Lung (tissue), 12 donors: ENCODE results near the gene PHC3. TPM values are rescaled to one million over a fixed set of nuclear protein-coding genes. Genes with fewer than 3 reads are reported as not detected.
"Not testable (repeated sequence)": the region's sequence is repeated elsewhere in the genome, so short reads cannot be mapped to it uniquely, and the experiment has no call there.

Experiments
- ATAC-seq: fragments of 200-7000 bp; cut with Tn5 transposase; one replicate; pipeline ENCODE4 v1.9.1; 2020; ENCODE audit warnings: moderate number of reproducible peaks; ENCODE audit not compliant: insufficient read depth, low FRiP score
- DNase-seq, 3 donors: peaks; one replicate each; pipeline ENCODE4 v3.0.0-alpha.2; 2013 to 2017
- H3K27ac ChIP-seq, 2 donors: one replicate each; pipeline ENCODE4 v1.5.1; 2013; ENCODE audit warnings: mild to moderate bottlenecking in 2 of 2, moderate library complexity in 2 of 2, control low read depth in 1 of 2, inconsistent platforms in 1 of 2, low read depth in 1 of 2, low read length in 1 of 2
- H3K27me3 ChIP-seq, 3 donors: one replicate each; pipeline ENCODE4 v1.5.1; 2013; ENCODE audit warnings: low read length in 2 of 3; ENCODE audit not compliant: control insufficient read depth in 3 of 3, insufficient read depth in 3 of 3
- H3K36me3 ChIP-seq, 4 donors: one replicate each; pipeline ENCODE4 v1.5.1; 2013; ENCODE audit warnings: low read length in 4 of 4, mild to moderate bottlenecking in 1 of 4, moderate library complexity in 1 of 4; ENCODE audit not compliant: control insufficient read depth in 4 of 4, insufficient read depth in 4 of 4
- H3K4me1 ChIP-seq, 5 donors: one replicate each; pipeline ENCODE4 v1.5.1; 2013; ENCODE audit warnings: low read length in 5 of 5, mild to moderate bottlenecking in 2 of 5, moderate library complexity in 1 of 5; ENCODE audit not compliant: control insufficient read depth in 5 of 5, insufficient read depth in 5 of 5
- H3K4me3 ChIP-seq: one replicate; pipeline ENCODE4 v1.5.1; 2013; ENCODE audit warnings: mild to moderate bottlenecking, control low read depth, moderate library complexity
- H3K9ac ChIP-seq, 2 donors: one replicate each; pipeline ENCODE4 v1.5.1; 2013; ENCODE audit warnings: low read length in 2 of 2, control low read depth in 1 of 2; ENCODE audit not compliant: insufficient read depth in 1 of 2
- H3K9me3 ChIP-seq, 4 donors: one replicate each; pipeline ENCODE4 v1.5.1; 2013; ENCODE audit warnings: low read length in 3 of 4, mild to moderate bottlenecking in 1 of 4, moderate library complexity in 1 of 4; ENCODE audit not compliant: control insufficient read depth in 4 of 4, insufficient read depth in 3 of 4
- WGBS, 2 donors: extraction: QIAGEN DNeasy Blood & Tissue Kit; methylation state at CpG; one replicate each; pipeline ENCODE4 v1.1.7; 2013; 5-methylcytosine and 5-hydroxymethylcytosine counted together
- polyA plus RNA-seq, 2 donors: library from polyadenylated mRNA; stranded (reverse); fragments of 200-250 nt; gene quantifications; one replicate each; pipeline ENCODE4 v1.2.1, GENCODE V29; 2013
- total RNA-seq, 2 donors: library from RNA; depleted of rRNA in 1 of 2; stranded (reverse); fragments of >200 nt in 1 of 2; gene quantifications; one replicate each; pipeline ENCODE4 v1.2.1, GENCODE V29; 2014 to 2021
- TF ChIP-seq, protein P1 (sequence below): IDR thresholded peaks from 2 replicates; pipeline ENCODE4 v1.5.1; 2012; ENCODE audit warnings: mild to moderate bottlenecking; ENCODE audit errors: control extremely low read depth, extremely low read depth
- donor health status: control.
- donor health status: control.
- donor health status: Bipolar disorder and iron deficiency.
- donor health status: healthy.
- donor health status: DM: yes; HTN: yes; CAD: no.

PHC3 gene
- total and polyA plus RNA-seq, 4 donors: 7.6 to 110 (median 31.1) TPM

DNA sequence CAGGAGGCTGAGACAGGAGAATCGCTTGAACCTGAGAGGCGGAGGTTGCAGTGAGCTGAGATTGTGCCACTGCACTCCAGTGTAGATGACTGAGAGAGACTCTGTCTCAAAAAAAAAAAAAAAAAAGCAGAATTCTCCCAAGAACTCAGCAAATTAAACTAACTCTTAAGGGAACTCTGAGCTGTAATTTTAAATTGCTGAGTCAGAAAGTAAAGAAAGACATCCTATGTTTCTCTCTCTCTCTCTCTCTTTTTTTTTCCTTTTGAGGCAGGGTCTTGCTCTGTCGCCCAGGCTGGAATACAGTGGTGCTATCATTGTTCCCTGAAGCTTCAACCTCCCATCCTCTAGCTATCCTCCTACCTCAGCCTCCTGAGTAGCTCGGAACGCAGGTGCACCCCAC, 20.0 kb upstream of the PHC3 start:
- TF ChIP-seq, protein P1, sequence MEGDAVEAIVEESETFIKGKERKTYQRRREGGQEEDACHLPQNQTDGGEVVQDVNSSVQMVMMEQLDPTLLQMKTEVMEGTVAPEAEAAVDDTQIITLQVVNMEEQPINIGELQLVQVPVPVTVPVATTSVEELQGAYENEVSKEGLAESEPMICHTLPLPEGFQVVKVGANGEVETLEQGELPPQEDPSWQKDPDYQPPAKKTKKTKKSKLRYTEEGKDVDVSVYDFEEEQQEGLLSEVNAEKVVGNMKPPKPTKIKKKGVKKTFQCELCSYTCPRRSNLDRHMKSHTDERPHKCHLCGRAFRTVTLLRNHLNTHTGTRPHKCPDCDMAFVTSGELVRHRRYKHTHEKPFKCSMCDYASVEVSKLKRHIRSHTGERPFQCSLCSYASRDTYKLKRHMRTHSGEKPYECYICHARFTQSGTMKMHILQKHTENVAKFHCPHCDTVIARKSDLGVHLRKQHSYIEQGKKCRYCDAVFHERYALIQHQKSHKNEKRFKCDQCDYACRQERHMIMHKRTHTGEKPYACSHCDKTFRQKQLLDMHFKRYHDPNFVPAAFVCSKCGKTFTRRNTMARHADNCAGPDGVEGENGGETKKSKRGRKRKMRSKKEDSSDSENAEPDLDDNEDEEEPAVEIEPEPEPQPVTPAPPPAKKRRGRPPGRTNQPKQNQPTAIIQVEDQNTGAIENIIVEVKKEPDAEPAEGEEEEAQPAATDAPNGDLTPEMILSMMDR: no peak
- no peaks in the 10 kb centered on the region for H3K36me3 ChIP-seq
- peaks cover 0 to 2% (median 0%) of the 10 kb centered on the region in 5 donors for H3K4me1 ChIP-seq
- ATAC-seq (no peak), DNase-seq (no peak)
- H3K27me3 ChIP-seq: no peaks in the 10 kb centered on the region
- H3K4me3 ChIP-seq: no peak overlapping the region
- WGBS, 2 donors: 93 to 98% methylated on average over 5 of the region's 5 CpGs
- H3K9me3 ChIP-seq: no peaks in the 10 kb centered on the region
- H3K27ac ChIP-seq: no peak overlapping the region
- H3K9ac ChIP-seq: no peak overlapping the region

DNA sequence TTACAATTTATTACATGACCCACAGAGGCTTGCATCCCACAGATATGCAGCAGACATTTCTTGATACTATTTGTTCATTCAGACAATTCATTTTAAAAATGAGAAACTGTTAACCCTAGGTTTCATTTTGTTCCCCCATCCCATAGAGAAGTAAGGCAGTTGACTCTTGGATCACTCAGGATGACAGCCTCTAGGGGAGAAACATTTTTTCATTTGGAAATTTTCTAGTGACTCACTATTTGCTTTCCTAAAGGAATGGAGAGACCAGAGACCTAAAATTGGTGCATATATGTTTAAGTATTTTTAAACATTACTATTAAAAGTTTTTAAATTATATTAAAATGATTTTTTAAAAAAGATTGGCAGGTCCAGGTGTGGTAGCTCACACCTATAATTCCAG, 19.5 kb upstream of the PHC3 start:
- no peak for DNase-seq
- H3K27me3 ChIP-seq: no peaks in the 10 kb centered on the region
- no peak for ATAC-seq
- no peak overlapping the region for H3K9ac ChIP-seq
- no peak overlapping the region for H3K4me3 ChIP-seq
- no peaks in the 10 kb centered on the region for H3K36me3 ChIP-seq
- H3K4me1 ChIP-seq: peaks cover 0 to 2% (median 0%) of the 10 kb centered on the region in 5 donors
- no peaks in the 10 kb centered on the region for H3K9me3 ChIP-seq
- TF ChIP-seq, protein P1: no peak
- H3K27ac ChIP-seq: no peak overlapping the region

DNA sequence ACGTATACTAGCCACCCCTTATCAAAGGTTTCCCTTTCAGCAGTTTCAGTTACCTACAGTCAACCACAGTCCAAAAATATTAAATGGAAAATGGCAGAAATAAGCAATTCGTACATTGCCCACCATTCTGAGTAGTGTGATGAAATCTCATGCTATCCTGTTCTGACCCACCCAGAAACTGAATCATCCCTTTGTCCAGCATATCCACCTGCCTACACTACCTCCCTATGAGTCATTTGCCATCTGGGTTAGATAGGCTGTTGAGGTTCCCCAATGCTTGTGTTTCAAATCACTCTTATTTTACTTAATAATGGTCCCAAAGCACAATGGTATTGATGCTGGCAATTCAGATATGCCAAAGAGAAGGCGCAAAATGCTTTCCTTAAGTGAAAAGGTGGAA, 15.3 kb upstream of the PHC3 start:
- H3K9ac ChIP-seq: no peak overlapping the region
- no peak for ATAC-seq
- TF ChIP-seq, protein P1: no peak
- H3K27me3 ChIP-seq: no peaks in the 10 kb centered on the region
- H3K36me3 ChIP-seq: no peaks in the 10 kb centered on the region
- whole genome bisulfite sequencing, 2 donors: 94 to 96% methylated on average over 3 of the region's 3 CpGs
- no peaks in the 10 kb centered on the region for H3K4me1 ChIP-seq
- no peaks in the 10 kb centered on the region for H3K9me3 ChIP-seq
- H3K4me3 ChIP-seq: no peak overlapping the region
- no peak overlapping the region for H3K27ac ChIP-seq
- DNase-seq: no peak

DNA sequence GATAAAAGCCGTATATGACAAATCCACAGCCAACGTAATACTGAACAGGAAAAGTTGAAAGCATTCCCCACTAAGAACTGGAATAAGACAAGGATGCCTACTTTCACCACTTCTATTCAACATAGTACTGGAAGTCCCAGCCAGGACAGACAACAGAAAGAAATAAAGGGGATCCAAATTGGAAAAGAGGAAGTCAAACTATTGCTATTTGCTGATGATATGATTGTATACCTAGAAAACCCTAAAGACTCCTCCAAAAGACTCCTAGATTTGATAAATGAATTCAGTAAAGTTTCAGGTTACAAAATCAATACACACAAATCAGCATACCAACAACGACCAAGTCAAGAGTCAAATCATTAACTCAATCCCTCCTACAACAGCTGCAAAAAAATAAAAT, 14.2 kb upstream of the PHC3 start:
- H3K9ac ChIP-seq, H3K36me3 ChIP-seq, H3K27ac ChIP-seq, H3K27me3 ChIP-seq, H3K4me3 ChIP-seq, H3K4me1 ChIP-seq, ATAC-seq, H3K9me3 ChIP-seq, DNase-seq: not testable (repeated sequence)
- 79 to 89% methylated on average over 3 of the region's 3 CpGs for WGBS, 2 donors
